GM23248 (cell line): Measurements from ENCODE around the gene HTRA1.

Experiments used
- EZH2 ChIP-seq: fragments of 200-600 bp; sonication (generic); IDR thresholded peaks from 2 replicates; pipeline ENCODE4 v1.6.1; 2018; ENCODE audit warnings: antibody characterized with exemption, mild to moderate bottlenecking; ENCODE audit not compliant: insufficient read depth, poor library complexity, severe bottlenecking
- EZH2phosphoT487 ChIP-seq: fragments of 200-600 bp; sonication (generic); IDR thresholded peaks from 2 replicates; pipeline ENCODE4 v1.6.1; 2018; ENCODE audit warnings: antibody characterized with exemption, moderate library complexity, mild to moderate bottlenecking, low read depth; ENCODE audit not compliant: insufficient read depth

DNA sequence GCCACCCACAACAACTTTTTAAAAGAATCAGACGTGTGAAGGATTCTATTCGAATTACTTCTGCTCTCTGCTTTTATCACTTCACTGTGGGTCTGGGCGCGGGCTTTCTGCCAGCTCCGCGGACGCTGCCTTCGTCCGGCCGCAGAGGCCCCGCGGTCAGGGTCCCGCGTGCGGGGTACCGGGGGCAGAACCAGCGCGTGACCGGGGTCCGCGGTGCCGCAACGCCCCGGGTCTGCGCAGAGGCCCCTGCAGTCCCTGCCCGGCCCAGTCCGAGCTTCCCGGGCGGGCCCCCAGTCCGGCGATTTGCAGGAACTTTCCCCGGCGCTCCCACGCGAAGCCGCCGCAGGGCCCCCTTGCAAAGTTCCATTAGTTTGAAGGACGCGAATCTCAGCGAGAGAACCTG is 461 bp upstream of the HTRA1 start:
- TF ChIP-seq EZH2phosphoT487 (no peak), EZH2 (no peak)
